GM18502 (cell line): Measurements from ENCODE around the gene RTL10.

Source experiments
- ATAC-seq: cut with Tn5 transposase; IDR thresholded peaks from one replicate; pipeline ENCODE4 v1.9.1; 2021; ENCODE audit warnings: mild to moderate bottlenecking; ENCODE audit not compliant: unreplicated experiment, poor library complexity

RTL10 gene

DNA sequence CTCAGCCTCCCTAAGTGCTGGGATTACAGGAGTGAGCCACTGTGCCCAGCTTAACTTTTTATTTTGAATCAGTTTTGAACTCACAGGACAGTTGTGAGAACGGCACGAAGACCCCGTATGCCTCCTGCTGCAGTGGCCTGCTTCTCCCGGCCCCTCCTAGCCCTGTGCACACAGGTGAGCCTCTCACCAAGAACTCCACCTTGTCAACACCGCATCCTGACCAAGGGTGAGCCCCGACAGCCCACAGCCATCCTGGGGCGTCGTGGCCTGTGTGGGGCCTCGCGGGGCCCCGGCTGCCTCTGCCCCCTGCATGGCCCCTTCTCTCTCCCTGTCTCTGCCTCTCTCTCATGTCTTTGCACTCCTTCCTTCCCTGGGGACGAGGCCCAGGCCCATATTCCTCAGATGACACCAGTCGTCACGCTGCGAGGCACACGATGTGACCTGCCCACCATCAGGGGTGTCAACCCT, 38.8 kb downstream of the RTL10 start:
- ATAC-seq: no peak

DNA sequence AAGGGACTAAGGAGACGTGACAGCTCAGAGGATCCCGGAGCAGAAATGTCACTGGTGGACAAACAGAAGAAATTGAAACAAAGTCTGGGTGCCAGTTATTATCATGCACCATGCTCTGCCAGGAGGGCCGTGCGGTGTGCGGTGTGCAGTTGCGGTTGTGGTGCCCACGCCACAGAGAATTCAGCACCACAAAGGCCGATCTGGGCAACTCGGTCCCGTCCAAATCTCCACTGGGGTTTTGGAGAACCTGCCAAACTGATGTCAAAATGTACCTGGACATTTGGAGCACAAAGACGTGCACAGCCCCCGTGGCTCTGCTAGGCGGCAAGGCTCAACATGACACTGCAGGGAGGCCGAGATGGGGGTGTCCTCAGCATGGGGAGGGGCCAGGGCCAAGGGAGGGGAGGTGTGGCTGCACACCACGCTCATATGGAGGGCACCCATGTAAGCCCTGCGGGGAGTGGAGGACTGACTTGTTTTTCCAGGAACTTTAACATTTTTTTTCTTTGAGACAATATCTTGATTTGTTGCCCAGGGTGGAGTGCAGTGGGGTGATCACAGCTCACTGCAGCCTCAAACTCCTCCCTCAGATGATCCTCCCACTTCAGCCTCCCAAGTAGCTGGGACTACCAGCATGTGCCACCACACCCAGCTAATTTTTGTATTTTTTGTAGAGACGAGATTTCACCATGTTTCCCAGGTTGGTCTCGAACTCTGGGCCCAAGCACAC, 39.4 kb downstream of the RTL10 start:
- ATAC-seq: no peak

DNA sequence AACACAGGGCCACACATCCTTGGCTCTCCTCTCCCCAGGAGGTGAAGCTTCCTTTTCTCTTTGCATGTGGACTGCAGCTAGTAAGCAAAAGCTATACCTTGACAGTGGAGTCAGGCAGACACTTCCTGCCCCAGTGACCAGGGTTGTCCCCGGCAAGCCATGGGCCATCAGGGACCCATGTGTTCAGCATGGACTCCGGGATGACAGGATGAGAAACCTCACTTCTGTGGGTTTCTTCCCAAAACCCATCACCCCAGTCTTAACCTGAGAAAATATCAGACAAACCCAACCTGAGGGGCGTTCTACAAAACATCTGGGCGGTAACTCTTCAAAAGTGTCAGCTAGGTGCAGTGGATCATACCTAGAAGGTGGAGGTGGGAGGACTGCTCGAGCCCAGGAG, 40.2 kb downstream of the RTL10 start:
- no peak for ATAC-seq

DNA sequence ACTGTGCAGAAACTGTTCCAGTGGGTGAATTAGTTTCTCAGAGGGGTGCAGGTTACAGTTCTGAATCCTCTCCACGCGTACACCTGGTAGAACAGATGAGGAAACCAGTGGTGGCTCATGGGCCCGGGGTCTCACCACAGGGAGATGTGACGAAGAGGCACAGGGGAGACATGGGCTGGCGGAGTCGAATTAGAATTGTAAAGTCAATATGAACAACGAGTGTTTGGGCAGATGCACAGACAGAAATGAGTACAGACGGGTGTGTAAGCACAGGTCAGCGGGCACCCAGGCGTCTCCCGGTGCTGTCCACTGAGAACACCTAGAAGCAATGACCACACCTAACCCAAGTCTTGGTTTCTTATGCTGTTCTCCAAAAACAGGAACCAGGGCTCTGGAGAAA, 41.8 kb downstream of the RTL10 start:
- no peak for ATAC-seq

DNA sequence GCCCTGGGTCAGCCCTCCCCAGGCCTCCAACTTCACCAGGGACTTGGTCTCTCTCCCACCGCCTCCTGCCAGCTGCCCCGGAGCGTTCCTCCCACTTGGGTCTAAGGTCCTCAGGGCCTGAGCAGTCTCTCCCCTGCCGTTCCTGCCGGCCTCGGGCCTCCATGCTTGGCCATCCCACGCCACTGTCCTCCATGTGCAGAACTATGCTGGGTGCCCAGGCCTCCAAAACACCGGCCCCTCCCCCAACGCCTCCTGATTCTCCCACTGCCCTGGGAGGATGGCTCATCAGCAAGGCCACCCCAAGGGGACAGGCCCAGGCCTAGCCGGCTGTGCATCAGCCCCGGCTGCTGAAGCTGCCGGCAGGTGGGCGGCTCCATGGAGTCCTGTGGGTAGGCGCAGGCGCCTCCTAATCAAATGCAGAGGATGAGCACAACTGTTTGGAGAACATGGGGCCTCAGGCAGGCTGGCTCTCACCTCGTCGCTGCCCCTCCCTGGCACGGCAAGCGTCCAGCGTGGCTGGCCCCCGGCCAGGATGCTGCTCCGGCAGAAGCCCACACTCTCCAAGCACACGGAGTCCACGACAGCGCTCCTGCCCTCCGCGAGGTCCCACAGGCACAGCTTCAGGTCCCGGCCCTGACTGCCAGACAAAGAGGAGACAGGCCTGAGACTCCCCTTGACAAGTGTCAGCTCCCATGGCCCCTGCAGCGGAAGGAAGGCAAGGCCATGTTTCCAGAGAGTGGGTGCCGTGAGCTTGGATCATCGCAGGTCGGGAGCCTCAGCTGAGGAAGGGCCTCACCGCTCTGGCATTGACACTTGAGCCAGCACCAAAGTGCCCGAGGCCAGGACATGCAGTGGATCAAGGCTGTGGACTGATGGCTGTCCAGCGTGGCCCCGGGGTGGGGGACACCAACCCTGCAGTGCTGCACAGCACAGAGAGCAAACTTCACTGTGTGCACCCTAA, 42.6 kb downstream of the RTL10 start:
- no peak for ATAC-seq

DNA sequence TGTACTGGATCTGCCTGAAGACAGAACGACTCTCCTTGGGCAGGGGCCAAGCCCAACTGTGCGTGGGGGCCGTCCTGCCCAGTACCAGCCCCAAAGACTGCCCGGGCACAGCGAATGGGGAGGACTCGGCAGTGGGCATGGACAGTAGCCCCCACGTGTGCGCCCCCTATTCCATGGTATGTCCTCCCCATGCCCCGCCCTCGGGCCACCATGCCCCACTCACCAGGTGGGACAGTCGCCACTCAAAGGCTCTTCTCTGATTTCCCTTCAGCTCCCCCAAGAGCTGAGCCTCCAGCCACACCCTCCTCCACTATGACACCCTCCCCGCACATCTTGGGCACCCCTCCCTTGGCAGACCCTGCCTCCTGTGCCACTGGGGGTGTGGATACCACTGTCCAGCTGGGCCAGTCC, 43.5 kb downstream of the RTL10 start:
- no peak for ATAC-seq

DNA sequence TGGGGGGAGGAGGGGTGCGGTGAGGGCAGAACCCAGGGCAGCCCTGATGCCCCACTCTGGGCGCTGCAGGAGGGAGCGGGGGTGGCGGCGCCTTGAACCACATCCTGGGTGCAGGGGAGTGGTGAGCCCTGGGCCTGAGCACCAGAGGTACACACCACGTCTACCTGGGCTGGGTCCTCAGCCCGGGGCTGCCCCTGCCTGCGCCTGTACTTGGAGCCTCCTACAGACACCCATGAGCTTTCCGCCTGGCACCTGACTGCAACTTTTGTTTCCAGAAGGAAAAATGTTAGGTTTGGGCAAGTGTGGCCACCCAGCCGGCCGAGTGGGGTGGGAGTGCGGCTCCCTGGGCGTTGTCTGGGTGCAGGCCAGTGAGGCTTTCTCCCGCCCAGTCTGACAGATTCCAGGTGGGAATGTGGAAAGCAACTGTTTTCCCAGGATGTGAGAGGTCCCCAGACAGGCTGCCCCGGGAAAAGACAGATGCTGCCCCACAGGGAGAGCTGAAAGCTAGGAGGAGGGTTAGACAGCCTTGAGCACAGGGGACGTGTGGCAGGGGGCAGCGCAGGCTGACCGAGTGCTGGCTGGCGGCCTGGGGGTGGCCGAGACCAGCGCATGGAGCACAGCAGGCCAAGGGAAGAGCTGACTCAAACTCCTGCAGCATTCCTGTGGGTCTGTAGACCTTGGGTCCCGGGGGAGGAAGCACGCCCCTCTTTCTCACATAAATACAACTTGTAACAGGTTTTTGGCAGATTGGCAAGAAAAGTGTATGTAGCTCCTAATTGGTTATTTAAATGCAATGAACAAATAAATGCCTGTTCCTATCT, 44.1 kb downstream of the RTL10 start:
- no peak for ATAC-seq

DNA sequence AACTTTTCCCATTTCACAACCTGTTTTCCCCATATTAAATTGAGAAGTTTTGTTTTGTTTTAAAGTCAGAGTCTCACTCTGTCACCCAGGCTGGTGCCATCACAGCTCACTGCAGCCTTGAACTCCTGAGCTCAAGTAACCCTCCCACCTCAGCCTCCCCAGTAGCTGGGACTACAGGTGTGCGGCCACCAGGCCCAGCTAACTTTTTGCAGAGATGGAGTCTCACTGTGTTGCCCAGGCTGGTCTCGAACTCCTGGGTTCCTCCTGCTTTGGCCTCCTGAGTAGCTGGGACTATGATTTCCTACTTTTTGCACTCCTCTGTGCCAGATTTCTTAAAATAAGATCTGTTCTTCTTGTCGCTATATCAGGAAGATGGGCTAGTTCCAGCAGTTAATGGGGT, 44.9 kb downstream of the RTL10 start:
- no peak for ATAC-seq

DNA sequence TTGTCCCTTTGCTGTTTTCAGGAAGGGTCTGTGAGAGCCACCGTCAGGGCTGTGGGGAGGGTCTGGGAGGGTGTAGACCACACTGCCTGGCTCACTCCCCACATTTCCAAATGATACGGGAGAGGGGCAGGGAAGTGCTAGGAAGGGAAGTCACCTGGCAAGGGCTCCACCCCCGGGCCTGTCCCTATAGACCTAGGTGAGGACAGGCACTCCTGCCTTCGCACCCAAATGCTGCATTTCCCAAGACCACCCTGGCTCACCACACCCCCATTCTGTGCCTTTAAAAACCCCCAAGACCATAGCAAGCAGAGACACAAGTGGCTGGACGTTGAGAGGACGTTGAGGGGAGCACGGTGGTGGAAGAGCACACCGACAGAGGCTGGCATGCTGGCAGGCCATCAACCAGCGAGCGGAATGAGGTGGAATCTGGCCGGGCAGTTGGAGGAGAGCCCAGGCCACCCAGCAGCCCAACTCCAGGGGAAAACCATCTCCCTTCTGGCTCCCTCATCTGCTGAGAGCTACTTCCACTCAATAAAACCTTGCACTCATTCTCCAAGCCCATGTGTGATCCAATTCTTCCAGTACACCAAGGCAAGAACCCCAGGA, 45.7 kb downstream of the RTL10 start:
- ATAC-seq: no peak

DNA sequence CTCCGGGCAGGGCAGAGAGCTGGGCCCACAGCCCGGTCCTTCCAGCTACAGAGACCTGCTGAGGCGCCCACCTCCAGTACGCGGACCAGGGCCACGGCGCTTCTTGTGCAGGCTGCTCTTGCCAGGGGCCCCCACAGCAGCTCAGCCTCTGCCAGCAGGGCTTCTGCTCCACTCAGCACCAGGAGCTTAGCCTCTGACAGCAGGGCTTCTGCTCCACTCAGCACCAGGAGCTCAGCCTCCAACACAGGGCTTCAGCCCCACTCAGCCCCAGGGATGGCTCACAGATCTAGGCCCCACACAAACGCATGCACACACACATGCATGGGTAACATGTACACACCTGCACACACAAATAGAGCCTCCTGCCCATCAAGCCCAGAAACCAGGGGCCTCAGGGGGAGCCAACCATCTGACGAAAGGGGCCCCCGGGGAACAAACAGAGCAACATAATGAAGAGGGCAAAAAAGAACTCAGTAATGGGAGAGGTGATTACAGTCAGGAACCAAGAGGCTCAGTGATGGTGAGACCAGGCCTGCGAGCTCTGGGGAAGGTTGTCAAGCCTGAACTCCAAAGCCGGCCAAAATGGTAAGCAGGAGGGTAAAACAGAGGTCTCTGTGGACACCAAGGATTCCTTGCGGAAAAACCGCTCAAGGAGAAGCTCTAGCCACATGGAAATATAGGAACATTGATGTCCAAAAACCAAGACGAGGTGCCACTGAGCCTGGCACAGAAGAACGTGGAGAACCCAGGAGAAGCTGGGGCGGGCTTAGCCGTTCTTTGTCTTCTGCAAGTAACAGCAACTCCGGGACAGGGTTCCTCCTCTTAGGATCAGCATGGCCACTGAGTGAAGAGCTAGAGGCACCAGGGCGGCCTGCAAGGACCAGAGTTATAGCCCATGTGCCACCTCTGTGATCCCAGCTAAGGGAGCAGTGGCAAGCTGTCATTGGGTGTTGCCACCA, 46.5 kb downstream of the RTL10 start:
- no peak for ATAC-seq

DNA sequence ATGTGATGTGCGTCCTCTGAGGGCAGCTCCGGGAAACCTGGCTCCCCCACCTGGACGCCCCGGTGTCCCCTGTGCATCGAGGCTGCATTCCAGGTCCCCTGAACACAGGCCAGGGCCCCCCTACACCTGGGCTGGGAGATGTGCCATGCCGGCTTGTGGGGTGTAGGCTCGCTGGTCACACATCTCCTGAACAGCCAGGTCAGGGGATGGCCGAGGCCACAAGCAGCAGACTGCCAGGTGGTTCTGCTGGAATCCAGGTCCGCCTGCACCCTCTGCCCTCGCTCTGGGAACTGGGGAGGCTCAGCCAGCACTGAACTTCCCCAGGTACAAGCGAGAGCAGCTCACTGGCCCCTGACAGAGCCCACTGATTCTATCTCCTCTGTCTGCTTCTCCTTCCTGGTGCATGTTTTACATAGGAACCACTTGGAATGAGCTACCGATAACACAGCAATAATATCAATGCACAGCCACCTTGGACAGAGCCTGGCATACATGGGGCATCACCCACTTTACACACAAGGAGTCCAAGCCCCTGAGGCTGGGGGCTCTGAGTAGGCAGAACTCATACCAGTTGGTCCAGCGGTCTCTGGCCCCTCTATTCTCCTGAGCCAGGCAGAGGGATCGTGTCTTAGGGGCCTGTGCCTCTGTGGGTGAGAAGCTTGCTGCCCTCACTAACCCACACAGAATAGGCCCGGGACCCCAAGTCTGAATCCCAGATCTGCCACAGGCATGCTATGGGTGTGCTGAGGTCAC, 47.3 kb downstream of the RTL10 start:
- no peak for ATAC-seq

DNA sequence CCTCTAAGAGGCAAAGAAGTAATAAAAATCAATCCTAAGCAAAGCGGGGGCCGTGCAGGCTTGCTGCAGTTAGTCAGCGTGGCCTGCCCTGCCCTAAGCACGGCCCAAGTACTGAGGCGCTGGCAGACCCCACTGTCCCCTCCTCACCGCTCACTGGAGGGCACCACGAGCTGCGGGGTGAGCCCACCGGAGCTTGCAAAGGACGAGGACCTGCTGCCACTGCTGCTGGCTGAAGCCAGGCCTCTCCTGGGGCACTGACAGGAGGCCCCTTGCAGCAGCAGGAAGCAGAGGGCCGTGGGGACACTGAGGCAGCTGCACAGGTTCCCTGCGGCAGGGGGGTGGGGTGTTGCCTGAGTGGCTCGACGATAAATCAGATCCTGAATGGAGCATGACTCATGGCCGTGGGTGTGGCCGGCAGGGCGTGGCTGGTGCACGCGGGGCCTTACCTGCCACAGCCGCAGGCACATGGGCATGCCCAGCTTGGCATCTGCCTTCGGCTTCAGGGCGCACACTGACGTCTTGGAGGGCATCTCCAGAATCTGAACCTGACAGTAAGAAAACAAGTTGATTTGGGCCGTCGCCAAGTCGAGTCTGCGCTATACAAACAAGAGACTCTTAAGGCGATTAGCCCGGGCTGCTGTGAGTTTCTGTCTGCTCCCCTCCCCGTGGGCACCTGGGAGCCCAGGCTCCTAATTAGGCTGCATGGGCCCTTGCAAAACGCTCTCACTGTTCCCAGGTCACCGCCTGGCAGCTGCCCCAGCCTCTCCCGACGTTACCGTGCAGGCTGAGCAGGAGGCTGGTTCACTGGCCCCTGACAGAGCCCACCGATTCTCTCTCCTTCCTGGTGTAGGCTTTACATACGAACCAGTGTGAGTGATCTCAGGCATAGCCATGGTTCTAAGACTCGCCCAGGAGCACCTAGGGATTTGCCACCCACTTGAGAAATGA, 48.2 kb downstream of the RTL10 start:
- no peak for ATAC-seq

DNA sequence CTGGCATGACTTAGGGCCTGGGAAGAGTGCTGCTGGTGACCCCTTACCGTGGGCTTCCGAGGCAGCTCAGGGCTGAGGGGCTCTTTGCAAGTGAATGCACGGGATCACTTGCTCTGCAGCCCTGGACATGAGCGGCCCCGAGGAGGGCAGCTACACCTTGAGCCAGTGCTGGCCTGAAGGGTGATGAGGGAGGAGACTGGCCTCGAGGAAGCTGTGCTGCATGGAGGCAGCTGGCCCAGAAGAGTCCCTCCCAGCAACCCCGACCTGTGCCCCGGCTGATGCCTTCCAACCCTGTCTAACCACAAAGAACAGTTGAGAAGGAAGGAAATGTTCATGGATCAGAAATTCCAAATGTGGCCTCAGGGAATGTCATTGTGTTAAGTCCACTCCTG, 48.9 kb downstream of the RTL10 start:
- ATAC-seq: no peak
